CD4-positive, alpha-beta T cell (primary cell): ENCODE measurements around the gene ASCC2. TPM values are rescaled to one million over a fixed set of nuclear protein-coding genes. Genes with fewer than 3 reads are reported as not detected.
"Not testable (repeated sequence)": the region's sequence is repeated elsewhere in the genome, so short reads cannot be mapped to it uniquely, and the experiment has no call there.

Source experiments
- ATAC-seq: fragments of 200-7000 bp; cut with Tn5 transposase; one replicate; pipeline ENCODE4 v1.10.0; 2022; ENCODE audit warnings: mild to moderate bottlenecking; ENCODE audit not compliant: poor library complexity
- CTCF ChIA-PET: fragments of 350-600 bp; sonication (Branson Sonifier 250); formaldehyde crosslinking; loops from one replicate; lab custom pipeline; 2021; ENCODE audit warnings: antibody characterized with exemption, inconsistent platforms; lab: Charles Lee
- POLR2A ChIA-PET: fragments of 350-600 bp; sonication (Branson Sonifier 250); formaldehyde crosslinking; loops from one replicate; lab custom pipeline; 2021; ENCODE audit warnings: antibody characterized with exemption, inconsistent platforms; lab: Charles Lee
- DNase-seq, 14 experiments: peaks; one replicate each; pipeline ENCODE4 v3.0.0-alpha.2; 2013 to 2020; ENCODE audit warnings: mixed read lengths in 2 of 14
- H3K27ac ChIP-seq, 2 donors: one replicate each; pipeline versions ENCODE4 v1.5.1 to v1.7.0; 2013; ENCODE audit warnings: low read length in 2 of 2, low read depth in 1 of 2, mild to moderate bottlenecking in 1 of 2
- H3K27me3 ChIP-seq, 2 experiments: 1 replicate in 1 of 2; 2 replicates in 1 of 2; pipeline versions ENCODE4 v1.6.1 to v1.7.0; 2013; ENCODE audit warnings: low read length in 2 of 2, control low read depth in 1 of 2, mild to moderate bottlenecking in 1 of 2, moderate library complexity in 1 of 2; ENCODE audit not compliant: insufficient read depth in 2 of 2, control insufficient read depth in 1 of 2
- H3K36me3 ChIP-seq: one replicate; pipeline ENCODE4 v1.6.1; 2013; ENCODE audit warnings: low read length, control low read depth; ENCODE audit not compliant: insufficient read depth
- H3K4me1 ChIP-seq: one replicate; pipeline ENCODE4 v1.6.1; 2013; ENCODE audit warnings: low read length, control low read depth; ENCODE audit not compliant: insufficient read depth
- H3K4me3 ChIP-seq: one replicate; pipeline ENCODE4 v1.5.1; 2013; ENCODE audit warnings: mild to moderate bottlenecking, low read length, moderate library complexity
- H3K9me3 ChIP-seq, 2 experiments: 1 replicate in 1 of 2; 2 replicates in 1 of 2; pipeline versions ENCODE4 v1.6.1 to v1.7.0; 2013; ENCODE audit warnings: low read length in 2 of 2, mild to moderate bottlenecking in 2 of 2, control low read depth in 1 of 2, moderate library complexity in 1 of 2; ENCODE audit not compliant: control insufficient read depth in 1 of 2, insufficient read depth in 1 of 2
- H3K27ac Mint-ChIP-seq: one replicate; pipeline ENCODE4 v1.8.0; 2020; ENCODE audit warnings: mixed read lengths
- H3K27me3 Mint-ChIP-seq: one replicate; pipeline ENCODE4 v1.8.0; 2021; ENCODE audit warnings: mixed read lengths
- H3K36me3 Mint-ChIP-seq: one replicate; pipeline ENCODE4 v1.8.0; 2021; ENCODE audit warnings: low read depth, mixed read lengths
- H3K4me1 Mint-ChIP-seq: one replicate; pipeline ENCODE4 v1.8.0; 2021; ENCODE audit warnings: low read depth, mixed read lengths
- H3K4me3 Mint-ChIP-seq: one replicate; pipeline ENCODE4 v1.8.0; 2020; ENCODE audit warnings: mild to moderate bottlenecking, mixed read lengths
- H3K9me3 Mint-ChIP-seq: one replicate; pipeline ENCODE4 v1.8.0; 2020; ENCODE audit warnings: mixed read lengths
- intact Hi-C, 2 experiments: fragments of 100-400 bp; cut with DNase I in 1 of 2; cut with micrococcal nuclease in 1 of 2; formaldehyde crosslinking; loops; one replicate each; pipeline versions ENCODE4 v1.15.1 to v1.9.0; 2023 to 2025; cut with DNase I, micrococcal nuclease
- total RNA-seq, 174 experiments: library from RNA in 2 of 174; stranded (reverse) in 2 of 174; gene quantifications; one replicate each; pipeline ENCODE4 v1.2.3 and lab custom pipeline; 2021 to 2026
- TF ChIP-seq, protein P1 (sequence below): fragments of 200-600 bp; IDR thresholded peaks from one replicate; pipeline ENCODE4 v1.8.0; 2022; ENCODE audit warnings: antibody characterized with exemption, mild to moderate bottlenecking

Gene ASCC2
- total RNA-seq, 2 experiments from 2014 or later: 67.1 to 68.3 TPM

DNA sequence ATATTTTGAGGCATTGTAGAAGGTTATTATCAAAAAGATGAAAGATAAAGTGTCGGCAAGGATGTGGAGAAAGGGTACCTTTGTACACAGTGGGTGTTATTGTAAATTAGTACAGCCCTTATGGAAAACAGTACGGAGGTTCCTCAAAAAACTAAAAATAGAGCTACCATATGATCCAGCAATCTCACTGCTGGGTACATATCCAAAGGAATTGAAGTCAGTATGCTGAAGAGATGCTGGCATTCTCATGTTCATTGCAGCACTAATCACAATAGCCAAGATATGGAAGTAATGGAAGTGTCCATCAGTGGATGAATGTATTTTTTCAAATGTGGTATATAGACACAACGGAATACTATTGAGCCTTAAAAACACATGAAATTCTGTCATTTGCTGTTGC, 29.8 kb upstream of the ASCC2 start:
- Mint-ChIP-seq H3K4me3 (no peak overlapping the region), H3K27me3 (no peaks in the 10 kb centered on the region), H3K27ac (no peak overlapping the region), H3K9me3 (no peaks in the 10 kb centered on the region), H3K36me3 (no peaks in the 10 kb centered on the region), H3K4me1 (peaks cover 6% of the 10 kb centered on the region)
- Histone ChIP-seq H3K9me3 (no peaks in the 10 kb centered on the region), H3K4me1 (peaks cover 6% of the 10 kb centered on the region), H3K4me3 (no peak overlapping the region), H3K36me3 (no peaks in the 10 kb centered on the region), H3K27ac (no peak overlapping the region), H3K27me3 (no peaks in the 10 kb centered on the region)
- intact Hi-C loops: no loop called here
- ChIA-PET CTCF (no interaction called here), POLR2A (no interaction called here)
- no peak for DNase-seq
- TF ChIP-seq, protein P1, sequence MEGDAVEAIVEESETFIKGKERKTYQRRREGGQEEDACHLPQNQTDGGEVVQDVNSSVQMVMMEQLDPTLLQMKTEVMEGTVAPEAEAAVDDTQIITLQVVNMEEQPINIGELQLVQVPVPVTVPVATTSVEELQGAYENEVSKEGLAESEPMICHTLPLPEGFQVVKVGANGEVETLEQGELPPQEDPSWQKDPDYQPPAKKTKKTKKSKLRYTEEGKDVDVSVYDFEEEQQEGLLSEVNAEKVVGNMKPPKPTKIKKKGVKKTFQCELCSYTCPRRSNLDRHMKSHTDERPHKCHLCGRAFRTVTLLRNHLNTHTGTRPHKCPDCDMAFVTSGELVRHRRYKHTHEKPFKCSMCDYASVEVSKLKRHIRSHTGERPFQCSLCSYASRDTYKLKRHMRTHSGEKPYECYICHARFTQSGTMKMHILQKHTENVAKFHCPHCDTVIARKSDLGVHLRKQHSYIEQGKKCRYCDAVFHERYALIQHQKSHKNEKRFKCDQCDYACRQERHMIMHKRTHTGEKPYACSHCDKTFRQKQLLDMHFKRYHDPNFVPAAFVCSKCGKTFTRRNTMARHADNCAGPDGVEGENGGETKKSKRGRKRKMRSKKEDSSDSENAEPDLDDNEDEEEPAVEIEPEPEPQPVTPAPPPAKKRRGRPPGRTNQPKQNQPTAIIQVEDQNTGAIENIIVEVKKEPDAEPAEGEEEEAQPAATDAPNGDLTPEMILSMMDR: no peak
- no peak for ATAC-seq

DNA sequence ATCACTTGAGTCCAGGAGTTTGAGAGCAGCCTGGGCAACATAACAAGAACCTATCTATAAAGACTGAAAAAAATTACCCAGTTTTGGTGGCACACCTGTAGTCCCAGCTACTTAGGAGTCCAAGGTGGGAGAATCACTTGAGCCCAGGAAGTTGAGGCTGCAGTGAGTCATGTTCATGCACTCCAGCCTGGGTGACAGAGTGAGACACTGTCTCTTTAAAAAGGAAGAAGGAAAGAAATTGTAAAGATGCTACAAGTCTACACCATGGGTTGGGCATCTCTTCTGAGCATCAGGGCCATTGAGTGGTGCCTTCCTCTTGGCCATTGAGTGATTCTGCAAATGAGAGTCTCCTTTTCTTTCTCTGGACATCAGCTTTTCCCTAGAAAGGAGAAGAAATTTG, 29.2 kb upstream of the ASCC2 start:
- Histone ChIP-seq H3K27me3 (no peaks in the 10 kb centered on the region), H3K9me3 (no peaks in the 10 kb centered on the region), H3K4me3 (no peak overlapping the region), H3K4me1 (peaks cover 6% of the 10 kb centered on the region), H3K36me3 (no peaks in the 10 kb centered on the region), H3K27ac (no peak overlapping the region)
- TF ChIP-seq, protein P1: no peak
- CTCF ChIA-PET: no interaction called here
- POLR2A ChIA-PET: no interaction called here
- ATAC-seq (no peak), DNase-seq (no peak)
- H3K27ac Mint-ChIP-seq: no peak overlapping the region
- no peaks in the 10 kb centered on the region for H3K9me3 Mint-ChIP-seq
- intact Hi-C loops: no loop called here
- H3K4me1 Mint-ChIP-seq: peaks cover 6% of the 10 kb centered on the region
- no peak overlapping the region for H3K4me3 Mint-ChIP-seq
- no peaks in the 10 kb centered on the region for H3K36me3 Mint-ChIP-seq
- H3K27me3 Mint-ChIP-seq: no peaks in the 10 kb centered on the region

DNA sequence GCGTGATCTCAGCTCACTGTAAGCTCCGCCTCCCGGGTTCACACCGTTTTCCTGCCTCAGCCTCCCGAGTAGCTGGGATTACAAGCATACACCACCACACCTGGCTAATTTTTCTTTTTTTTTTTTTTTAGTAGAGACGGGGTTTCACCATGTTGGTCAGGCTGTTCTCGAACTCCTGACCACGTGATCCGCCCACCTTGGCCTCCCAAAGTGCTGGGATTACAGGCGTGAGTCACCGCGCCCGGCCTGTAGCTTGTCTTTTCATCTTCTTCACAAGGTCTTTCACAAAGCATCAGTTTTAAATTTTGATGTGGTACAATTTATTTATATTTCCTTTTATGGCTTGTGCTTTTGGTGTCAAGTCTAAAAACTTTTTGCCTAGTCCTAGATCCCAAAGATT, 27.5 kb upstream of the ASCC2 start:
- CTCF ChIA-PET, H3K4me1 Mint-ChIP-seq, H3K4me1 ChIP-seq, H3K36me3 ChIP-seq, H3K27me3 ChIP-seq, DNase-seq, POLR2A ChIA-PET, H3K9me3 ChIP-seq, H3K27ac Mint-ChIP-seq, H3K4me3 ChIP-seq, H3K4me3 Mint-ChIP-seq, H3K27ac ChIP-seq, H3K27me3 Mint-ChIP-seq, H3K36me3 Mint-ChIP-seq, H3K9me3 Mint-ChIP-seq, ATAC-seq: not testable (repeated sequence)
- intact Hi-C loops: loop anchor here in 1 of 2 experiments (2.0 kb wide), 1 partner anchor 29 kb away; no protein-coding TSS in a partner anchor

DNA sequence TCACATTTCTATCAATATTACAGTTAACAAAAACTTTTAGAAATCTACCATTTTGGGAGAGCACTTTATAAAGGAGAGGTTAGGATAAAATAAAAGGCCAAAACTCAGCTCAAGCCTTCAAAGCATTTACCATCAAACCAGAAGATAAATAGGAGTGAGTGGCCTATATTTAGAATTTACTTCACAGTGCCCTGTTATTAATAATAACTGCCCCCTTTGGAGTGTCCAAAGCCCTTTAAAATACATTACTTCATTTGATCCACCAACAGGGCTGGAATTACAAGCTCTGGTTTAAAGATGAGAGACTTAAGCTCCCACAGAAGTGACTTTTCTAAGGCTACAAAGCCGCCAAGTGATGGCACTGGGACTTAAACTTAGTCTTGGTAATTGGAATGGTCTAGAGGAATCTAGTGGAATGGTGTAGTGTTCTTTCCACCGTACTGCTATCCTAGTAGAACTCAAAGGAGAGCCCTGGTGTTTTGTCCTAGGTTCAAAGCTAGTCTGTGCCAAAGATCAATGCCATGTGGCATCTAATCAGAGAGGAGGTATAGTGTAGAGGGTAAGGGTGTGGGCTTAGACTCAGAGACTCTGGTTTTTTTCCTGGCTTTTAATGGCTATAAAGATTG, 23.7 kb upstream of the ASCC2 start:
- Mint-ChIP-seq H3K4me3 (no peak overlapping the region), H3K36me3 (no peaks in the 10 kb centered on the region), H3K9me3 (no peaks in the 10 kb centered on the region), H3K27ac (no peak overlapping the region), H3K4me1 (no peaks in the 10 kb centered on the region), H3K27me3 (no peaks in the 10 kb centered on the region)
- intact Hi-C loops: no loop called here
- TF ChIP-seq, protein P1: no peak
- Histone ChIP-seq H3K27me3 (no peaks in the 10 kb centered on the region), H3K4me3 (no peak overlapping the region), H3K36me3 (no peaks in the 10 kb centered on the region), H3K27ac (no peak overlapping the region), H3K4me1 (no peaks in the 10 kb centered on the region), H3K9me3 (no peaks in the 10 kb centered on the region)
- ChIA-PET CTCF (interaction anchor here (0.6 kb wide), 2 partner anchors 44 to 301 kb away, joined by 4 read pairs; no protein-coding TSS in a partner anchor), POLR2A (no interaction called here)
- DNase-seq: no peak
- ATAC-seq: no peak
